ENCODE measurements around the gene IL1R1.

Gene IL1R1

DNA sequence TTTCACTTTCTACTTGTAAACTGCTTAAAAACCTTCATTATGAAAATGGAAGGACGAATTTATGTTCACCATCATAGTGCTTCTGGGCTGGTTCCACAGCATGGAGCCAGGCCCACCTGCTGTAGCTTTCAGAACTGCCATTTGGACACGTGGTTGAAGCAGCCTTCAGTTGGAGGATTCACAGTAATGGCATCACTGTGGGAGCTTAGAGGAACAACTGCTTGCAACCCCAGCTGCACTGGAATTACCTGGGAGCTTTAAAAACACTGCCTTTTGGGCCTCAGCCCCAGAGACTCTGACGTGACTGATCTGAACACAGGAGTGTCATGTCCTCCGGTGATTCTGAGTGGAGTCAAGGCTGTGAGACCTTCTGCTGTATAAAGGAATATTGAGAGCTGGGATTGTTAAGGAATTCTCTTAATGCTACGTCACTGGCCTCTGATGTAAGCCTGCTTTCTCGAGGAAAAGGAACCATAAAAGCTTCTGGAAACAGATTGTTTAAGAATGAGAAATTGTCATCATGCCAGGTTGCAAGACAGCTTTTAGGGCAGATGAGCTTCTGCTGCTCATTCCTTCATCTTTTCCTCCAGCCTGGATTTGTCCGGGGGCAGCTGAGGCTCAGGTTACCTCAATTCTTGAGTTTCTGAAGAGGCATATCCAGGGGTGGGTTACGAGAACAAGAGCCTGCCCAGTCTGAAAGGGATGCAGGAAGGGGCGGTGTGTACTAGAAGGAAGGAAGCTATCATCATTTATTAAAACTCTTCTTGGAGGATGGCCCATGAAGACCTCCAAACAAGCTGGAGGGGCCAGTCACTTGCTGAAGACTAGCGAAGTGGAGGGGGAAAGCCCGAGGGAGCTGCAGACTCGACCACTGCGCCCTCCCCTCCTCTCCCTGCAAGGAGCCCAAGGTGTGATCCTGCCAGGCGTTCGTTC lies 1.3 kb upstream of the IL1R1 start:
- peaks cover 2% of the 10 kb centered on the region for H3K9me3 ChIP-seq (ENCODE audit: insufficient read depth, low read length, severe bottlenecking)
- no peaks in the 10 kb centered on the region for H4K20me1 ChIP-seq (ENCODE audit: insufficient read depth, low read length)
- no peak overlapping the region for H3K4me2 ChIP-seq (ENCODE audit: insufficient read depth, low read length)
- no peak overlapping the region for H2AFZ ChIP-seq (ENCODE audit: low read depth, low read length)
- no peaks in the 10 kb centered on the region for H3K4me1 ChIP-seq (ENCODE audit: insufficient read depth, low read length)
- no peak overlapping the region for H3K4me3 ChIP-seq (ENCODE audit: low read depth in 1 of 2, low read length in 2 of 2)
- TF ChIP-seq, protein P1, sequence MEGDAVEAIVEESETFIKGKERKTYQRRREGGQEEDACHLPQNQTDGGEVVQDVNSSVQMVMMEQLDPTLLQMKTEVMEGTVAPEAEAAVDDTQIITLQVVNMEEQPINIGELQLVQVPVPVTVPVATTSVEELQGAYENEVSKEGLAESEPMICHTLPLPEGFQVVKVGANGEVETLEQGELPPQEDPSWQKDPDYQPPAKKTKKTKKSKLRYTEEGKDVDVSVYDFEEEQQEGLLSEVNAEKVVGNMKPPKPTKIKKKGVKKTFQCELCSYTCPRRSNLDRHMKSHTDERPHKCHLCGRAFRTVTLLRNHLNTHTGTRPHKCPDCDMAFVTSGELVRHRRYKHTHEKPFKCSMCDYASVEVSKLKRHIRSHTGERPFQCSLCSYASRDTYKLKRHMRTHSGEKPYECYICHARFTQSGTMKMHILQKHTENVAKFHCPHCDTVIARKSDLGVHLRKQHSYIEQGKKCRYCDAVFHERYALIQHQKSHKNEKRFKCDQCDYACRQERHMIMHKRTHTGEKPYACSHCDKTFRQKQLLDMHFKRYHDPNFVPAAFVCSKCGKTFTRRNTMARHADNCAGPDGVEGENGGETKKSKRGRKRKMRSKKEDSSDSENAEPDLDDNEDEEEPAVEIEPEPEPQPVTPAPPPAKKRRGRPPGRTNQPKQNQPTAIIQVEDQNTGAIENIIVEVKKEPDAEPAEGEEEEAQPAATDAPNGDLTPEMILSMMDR (IDR thresholded peaks at IDR 0.05; ENCODE audit: borderline replicate concordance, extremely low read depth, low read length, poor library complexity, severe bottlenecking) = no peak
- TF ChIP-seq EZH2 (IDR thresholded peaks at IDR 0.05; ENCODE audit: borderline replicate concordance, low read depth, low read length, severe bottlenecking) = no peak
- no peak for DNase-seq
- no peak for ATAC-seq (ENCODE audit: insufficient read depth, low read depth)
- no peak overlapping the region for H3K27ac ChIP-seq (ENCODE audit: low read length)
- no peaks in the 10 kb centered on the region for H3K79me2 ChIP-seq (ENCODE audit: insufficient read depth, low read length)
- no peaks in the 10 kb centered on the region for H3K27me3 ChIP-seq (ENCODE audit: insufficient read depth, low read length, poor library complexity)
- no peak overlapping the region for H3K9ac ChIP-seq (ENCODE audit: low read depth, low read length)
- H3K36me3 ChIP-seq (ENCODE audit: insufficient read depth, low read length) = no peaks in the 10 kb centered on the region

DNA sequence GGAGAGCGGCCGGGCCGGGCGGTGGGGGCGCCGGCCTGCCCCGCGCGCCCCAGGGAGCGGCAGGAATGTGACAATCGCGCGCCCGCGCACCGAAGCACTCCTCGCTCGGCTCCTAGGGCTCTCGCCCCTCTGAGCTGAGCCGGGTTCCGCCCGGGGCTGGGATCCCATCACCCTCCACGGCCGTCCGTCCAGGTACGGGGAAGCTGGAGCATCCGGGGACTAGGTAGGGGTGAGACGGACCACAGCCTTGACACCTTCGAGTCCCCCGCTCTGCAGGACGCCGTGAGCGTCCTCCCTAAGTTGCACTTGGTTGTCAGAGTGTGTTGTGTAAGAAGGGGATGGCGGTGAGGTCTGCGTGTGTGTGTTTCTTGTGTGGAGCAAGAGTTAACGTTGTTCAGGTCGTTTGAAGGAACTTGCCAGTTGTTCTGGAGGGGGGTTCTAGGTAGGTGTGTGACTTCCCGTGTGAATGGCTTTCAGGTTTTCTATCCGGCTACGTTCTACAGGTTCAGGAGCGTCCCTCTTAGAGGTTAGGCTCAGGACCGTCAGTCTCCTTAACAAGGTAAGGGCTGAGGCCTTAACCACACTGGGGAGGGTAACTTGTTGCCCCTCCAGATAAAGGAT lies 393 bp downstream of the IL1R1 start:
- H3K4me2 ChIP-seq (ENCODE audit: insufficient read depth, low read length) = no peak overlapping the region
- TF ChIP-seq, protein P1 (IDR thresholded peaks at IDR 0.05; ENCODE audit: borderline replicate concordance, extremely low read depth, low read length, poor library complexity, severe bottlenecking) = no peak
- no peak for TF ChIP-seq EZH2 (IDR thresholded peaks at IDR 0.05; ENCODE audit: borderline replicate concordance, low read depth, low read length, severe bottlenecking)
- no peak overlapping the region for H3K4me3 ChIP-seq (ENCODE audit: low read depth in 1 of 2, low read length in 2 of 2)
- H4K20me1 ChIP-seq (ENCODE audit: insufficient read depth, low read length) = no peaks in the 10 kb centered on the region
- no peak overlapping the region for H2AFZ ChIP-seq (ENCODE audit: low read depth, low read length)
- no peak overlapping the region for H3K27ac ChIP-seq (ENCODE audit: low read length)
- no peaks in the 10 kb centered on the region for H3K79me2 ChIP-seq (ENCODE audit: insufficient read depth, low read length)
- no peak overlapping the region for H3K9ac ChIP-seq (ENCODE audit: low read depth, low read length)
- H3K4me1 ChIP-seq (ENCODE audit: insufficient read depth, low read length) = no peaks in the 10 kb centered on the region
- DNase-seq = no peak
- no peaks in the 10 kb centered on the region for H3K36me3 ChIP-seq (ENCODE audit: insufficient read depth, low read length)
- H3K27me3 ChIP-seq (ENCODE audit: insufficient read depth, low read length, poor library complexity) = no peaks in the 10 kb centered on the region
- H3K9me3 ChIP-seq (ENCODE audit: insufficient read depth, low read length, severe bottlenecking) = peaks cover 2% of the 10 kb centered on the region
- ATAC-seq (ENCODE audit: insufficient read depth, low read depth) = no peak

DNA sequence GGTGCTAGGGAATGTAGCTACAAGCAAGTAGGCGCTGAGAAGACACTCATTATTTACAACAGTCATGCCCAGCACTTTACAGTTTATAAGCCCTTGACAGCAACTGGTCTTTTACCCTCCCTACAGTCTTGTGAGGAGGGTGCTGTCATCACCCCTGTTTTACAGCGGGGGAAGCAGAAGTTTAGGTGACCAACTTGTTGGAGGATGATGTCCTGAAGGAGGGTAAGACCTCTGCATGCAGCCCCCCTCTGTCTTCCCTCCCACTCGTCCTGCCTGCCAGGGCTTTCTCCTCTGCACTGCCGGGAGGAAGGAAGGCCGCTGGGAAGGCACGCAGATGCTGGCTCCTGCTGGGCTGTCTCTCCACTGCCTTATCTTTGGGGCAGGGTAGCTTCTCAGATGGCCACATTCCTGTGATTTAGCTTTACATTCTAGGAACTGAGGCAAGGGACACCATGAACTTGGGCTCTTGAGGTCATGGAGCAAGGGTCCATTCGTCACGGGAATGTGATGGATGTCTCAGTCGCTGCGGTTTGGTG lies 972 bp downstream of the IL1R1 start:
- H2AFZ ChIP-seq (ENCODE audit: low read depth, low read length) = no peak overlapping the region
- H3K9me3 ChIP-seq (ENCODE audit: insufficient read depth, low read length, severe bottlenecking) = peaks cover 2% of the 10 kb centered on the region
- H3K4me2 ChIP-seq (ENCODE audit: insufficient read depth, low read length) = no peak overlapping the region
- no peaks in the 10 kb centered on the region for H4K20me1 ChIP-seq (ENCODE audit: insufficient read depth, low read length)
- no peak for ATAC-seq (ENCODE audit: insufficient read depth, low read depth)
- H3K36me3 ChIP-seq (ENCODE audit: insufficient read depth, low read length) = no peaks in the 10 kb centered on the region
- no peak overlapping the region for H3K9ac ChIP-seq (ENCODE audit: low read depth, low read length)
- H3K27ac ChIP-seq (ENCODE audit: low read length) = no peak overlapping the region
- DNase-seq = no peak
- no peak overlapping the region for H3K4me3 ChIP-seq (ENCODE audit: low read depth in 1 of 2, low read length in 2 of 2)
- H3K79me2 ChIP-seq (ENCODE audit: insufficient read depth, low read length) = no peaks in the 10 kb centered on the region
- no peak for TF ChIP-seq EZH2 (IDR thresholded peaks at IDR 0.05; ENCODE audit: borderline replicate concordance, low read depth, low read length, severe bottlenecking)
- TF ChIP-seq, protein P1 (IDR thresholded peaks at IDR 0.05; ENCODE audit: borderline replicate concordance, extremely low read depth, low read length, poor library complexity, severe bottlenecking) = no peak
- no peaks in the 10 kb centered on the region for H3K4me1 ChIP-seq (ENCODE audit: insufficient read depth, low read length)
- no peaks in the 10 kb centered on the region for H3K27me3 ChIP-seq (ENCODE audit: insufficient read depth, low read length, poor library complexity)

Measured in DND-41 (cell line).